Body of pancreas (tissue), 4 donors: ENCODE measurements around the gene SHKBP1.

Source experiments
- CTCF ChIP-seq, 7 experiments: fragments of 450-650 bp in 4 of 7; fragments of 200-600 bp in 3 of 7; sonication (generic) in 3 of 7; IDR thresholded peaks; one replicate each; pipeline ENCODE4 v1.5.1; 2016 to 2019; ENCODE audit warnings: antibody characterized with exemption in 7 of 7
- POLR2A ChIP-seq, 3 donors: fragments of 450-650 bp; IDR thresholded peaks; one replicate each; pipeline ENCODE4 v1.6.1; 2016; ENCODE audit warnings: antibody characterized with exemption in 3 of 3, mild to moderate bottlenecking in 2 of 3

GRCh38 chr19:40617961-40618360 is 41.3 kb downstream of the SHKBP1 start:
- no peak for TF ChIP-seq POLR2A (IDR thresholded peaks at IDR 0.05)
- TF ChIP-seq CTCF (IDR thresholded peaks at IDR 0.05) = no peak
